Measurements from ENCODE around the gene ERICH4.
A peak's percentile ranks its signal among the peaks of the same experiment; 100 is the strongest.

GRCh38 chr19:41397086-41398049 lies 45.6 kb upstream of the ERICH4 start, which contains the start of the genes BCKDHA and EXOSC5:
- TF ChIP-seq CTCF (IDR thresholded peaks at IDR 0.05) (peak in 1 of 3 experiments; percentile 7), POLR2A (IDR thresholded peaks at IDR 0.05) (no peak)
